ENCODE data around the gene RCOR1. TPM values are rescaled to one million over a fixed set of nuclear protein-coding genes. Genes with fewer than 3 reads are reported as not detected.

Gene RCOR1
- total RNA-seq = 10.3 and 12.3 TPM in 2 replicates

GRCh38 chr14:102591944-102592762, at the start of gene RCOR1:
Gene RCOR1 (plus strand): TSS chr14:102592649. CDS start chr14:102592887, 238 bp downstream.

GRCh38 chr14:102776761-102777710, 184.6 kb downstream of the RCOR1 start, which contains the start of gene TRAF3:
Gene TRAF3 (plus strand): TSS chr14:102777449. CDS start chr14:102870202, 92,753 bp downstream.

Other genes starting within 250 kb of the RCOR1 start
- 31.9 and 58.3 TPM in 2 replicates for gene CINP, start 229.8 kb upstream of the RCOR1 start, total RNA-seq
- gene TECPR2, start 229.7 kb upstream of the RCOR1 start, total RNA-seq = 7.8 and 33.2 TPM in 2 replicates
- 13.2 and 15.2 TPM in 2 replicates for gene ANKRD9, start 82.9 kb upstream of the RCOR1 start, total RNA-seq
- 10.0 and 15.2 TPM in 2 replicates for gene TRAF3, start 184.8 kb downstream of the RCOR1 start, total RNA-seq